Smooth muscle cell (in vitro differentiated cells): ENCODE measurements around the gene TRPT1. TPM values are rescaled to one million over a fixed set of nuclear protein-coding genes. Genes with fewer than 3 reads are reported as not detected.

ENCODE experiments used
- DNase-seq: peaks from one replicate; lab custom pipeline; 2025; ENCODE audit not compliant: unreplicated experiment; lab: John Stamatoyannopoulos, UW
- H2AFZ ChIP-seq: fragments of 200-600 bp; sonication (generic); 2 replicates; pipeline ENCODE4 v1.6.0; 2016; ENCODE audit warnings: antibody characterized with exemption, low read depth, mild to moderate bottlenecking
- H3F3A ChIP-seq: fragments of 200-600 bp; sonication (generic); 2 replicates; pipeline ENCODE4 v1.6.0; 2017; ENCODE audit warnings: antibody characterized with exemption, low read depth
- H3K27ac ChIP-seq: fragments of 200-600 bp; sonication (generic); 2 replicates; pipeline ENCODE4 v1.5.1; 2016; ENCODE audit warnings: low read depth, mild to moderate bottlenecking
- H3K27me3 ChIP-seq: fragments of 200-600 bp; sonication (generic); 2 replicates; pipeline ENCODE4 v1.6.1; 2016; ENCODE audit warnings: low read depth, mild to moderate bottlenecking
- H3K36me3 ChIP-seq: fragments of 200-600 bp; sonication (generic); 2 replicates; pipeline ENCODE4 v1.5.1; 2016; ENCODE audit warnings: low read depth
- H3K4me1 ChIP-seq: fragments of 200-600 bp; sonication (generic); 2 replicates; pipeline ENCODE4 v1.5.1; 2016; ENCODE audit warnings: low read depth
- H3K4me2 ChIP-seq: fragments of 200-600 bp; sonication (generic); 2 replicates; pipeline ENCODE4 v1.6.0; 2016; ENCODE audit warnings: mild to moderate bottlenecking
- H3K4me3 ChIP-seq: fragments of 200-600 bp; sonication (generic); 2 replicates; pipeline ENCODE4 v1.5.1; 2016; ENCODE audit warnings: mild to moderate bottlenecking
- H3K79me2 ChIP-seq: fragments of 200-600 bp; sonication (generic); 2 replicates; pipeline ENCODE4 v1.6.0; 2016; ENCODE audit warnings: low read depth, mild to moderate bottlenecking
- H3K9ac ChIP-seq: fragments of 200-600 bp; sonication (generic); 2 replicates; pipeline ENCODE4 v1.6.0; 2016; ENCODE audit warnings: low read depth
- H3K9me3 ChIP-seq: fragments of 200-600 bp; sonication (generic); replicated peaks from 2 replicates; pipeline ENCODE4 v1.5.1; 2016; ENCODE audit warnings: low read depth
- H4K20me1 ChIP-seq: fragments of 200-600 bp; sonication (generic); 2 replicates; pipeline ENCODE4 v1.6.0; 2016; ENCODE audit warnings: low read depth
- WGBS: methylation state at CpG from one replicate; pipeline ENCODE4 v1.1.7; 2016; ENCODE audit warnings: low lambda C conversion rate; 5-methylcytosine and 5-hydroxymethylcytosine counted together
- polyA plus RNA-seq: library from polyadenylated mRNA; unstranded; fragments of >200 nt; fragmentation: Nextera tagmentation; extraction: Ambion mirVana; gene quantifications from 2 replicates; pipeline ENCODE4 v1.2.1, GENCODE V29; 2016
- total RNA-seq: library from RNA; depleted of rRNA; stranded (reverse); fragments of >200 nt; gene quantifications from 2 replicates; pipeline ENCODE4 v1.2.3, GENCODE V29; 2014
- TF ChIP-seq, protein P1 (sequence below): fragments of 200-600 bp; sonication (generic); IDR thresholded peaks from 2 replicates; pipeline ENCODE4 v1.5.1; 2017; ENCODE audit warnings: borderline replicate concordance, mild to moderate bottlenecking, antibody characterized with exemption; ENCODE audit not compliant: insufficient read depth, poor library complexity, severe bottlenecking

The TRPT1 gene
- total and polyA plus RNA-seq, 2 experiments from 2014 or later, result 52.6 to 65.6 TPM

DNA sequence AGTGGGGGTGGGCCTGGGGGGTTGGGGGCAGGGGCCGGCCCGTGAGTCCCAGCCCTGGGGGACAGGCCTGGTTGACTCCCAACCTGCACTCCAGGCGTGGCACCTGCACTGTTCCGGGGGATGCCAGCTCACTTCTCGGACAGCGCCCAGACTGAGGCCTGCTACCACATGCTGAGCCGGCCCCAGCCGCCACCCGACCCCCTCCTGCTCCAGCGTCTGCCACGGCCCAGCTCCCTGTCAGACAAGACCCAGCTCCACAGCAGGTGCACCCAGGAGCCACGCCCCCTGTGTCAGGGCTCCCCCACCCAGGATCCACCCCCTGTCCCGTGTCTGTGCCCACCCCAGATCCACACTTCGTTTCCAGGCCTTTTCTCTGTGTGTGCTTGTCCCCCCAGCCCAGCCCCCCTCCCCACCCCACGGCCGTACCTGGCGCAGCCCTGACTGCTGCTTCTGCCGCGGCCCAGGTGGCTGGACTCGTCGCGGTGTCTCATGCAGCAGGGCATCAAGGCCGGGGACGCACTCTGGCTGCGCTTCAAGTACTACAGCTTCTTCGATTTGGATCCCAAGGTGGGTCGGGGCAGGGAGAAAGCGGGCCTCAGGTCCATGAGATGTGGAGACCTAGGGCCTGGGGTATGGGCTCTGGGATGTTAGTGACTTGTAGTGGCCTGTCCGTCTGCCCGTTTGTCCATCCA is 14.7 kb downstream of the TRPT1 start:
- 91% methylated on average over 25 of the region's 30 CpGs for WGBS

DNA sequence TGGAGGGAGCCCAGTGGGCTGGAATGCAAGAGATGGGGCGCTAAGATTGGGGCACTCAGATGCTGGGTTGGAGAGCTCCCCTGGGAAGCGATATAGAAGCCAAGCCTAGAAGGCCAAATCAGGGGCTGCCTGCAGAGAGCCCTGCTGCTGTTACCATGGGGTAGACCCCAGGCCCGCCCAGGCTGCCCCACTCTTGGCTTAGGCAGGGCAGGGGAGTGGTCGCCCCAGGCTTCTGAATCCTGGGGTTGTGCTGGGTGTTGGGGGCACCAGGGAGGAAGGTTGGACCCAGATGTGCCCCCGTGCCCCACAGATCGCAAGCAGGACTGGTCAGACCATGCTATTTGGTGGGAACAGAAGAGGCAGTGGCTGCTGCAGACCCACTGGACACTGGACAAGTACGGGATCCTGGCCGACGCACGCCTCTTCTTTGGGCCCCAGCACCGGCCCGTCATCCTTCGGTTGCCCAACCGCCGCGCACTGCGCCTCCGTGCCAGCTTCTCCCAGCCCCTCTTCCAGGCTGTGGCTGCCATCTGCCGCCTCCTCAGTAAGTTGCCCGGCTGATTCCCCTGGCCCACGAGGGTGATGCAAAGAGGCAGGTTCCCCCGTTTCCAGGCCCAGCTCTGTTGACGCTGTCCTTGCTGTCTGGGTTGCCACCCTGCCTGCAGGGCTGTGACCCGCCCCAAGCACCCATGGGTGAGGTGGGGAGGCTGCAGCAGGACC is 15.5 kb downstream of the TRPT1 start:
- H3K4me2 ChIP-seq, result no peak overlapping the region

More for the DNA sequence above, 14.7 kb downstream of the TRPT1 start:
- no peaks in the 10 kb centered on the region for H3K4me1 ChIP-seq
- TF ChIP-seq, protein P1, sequence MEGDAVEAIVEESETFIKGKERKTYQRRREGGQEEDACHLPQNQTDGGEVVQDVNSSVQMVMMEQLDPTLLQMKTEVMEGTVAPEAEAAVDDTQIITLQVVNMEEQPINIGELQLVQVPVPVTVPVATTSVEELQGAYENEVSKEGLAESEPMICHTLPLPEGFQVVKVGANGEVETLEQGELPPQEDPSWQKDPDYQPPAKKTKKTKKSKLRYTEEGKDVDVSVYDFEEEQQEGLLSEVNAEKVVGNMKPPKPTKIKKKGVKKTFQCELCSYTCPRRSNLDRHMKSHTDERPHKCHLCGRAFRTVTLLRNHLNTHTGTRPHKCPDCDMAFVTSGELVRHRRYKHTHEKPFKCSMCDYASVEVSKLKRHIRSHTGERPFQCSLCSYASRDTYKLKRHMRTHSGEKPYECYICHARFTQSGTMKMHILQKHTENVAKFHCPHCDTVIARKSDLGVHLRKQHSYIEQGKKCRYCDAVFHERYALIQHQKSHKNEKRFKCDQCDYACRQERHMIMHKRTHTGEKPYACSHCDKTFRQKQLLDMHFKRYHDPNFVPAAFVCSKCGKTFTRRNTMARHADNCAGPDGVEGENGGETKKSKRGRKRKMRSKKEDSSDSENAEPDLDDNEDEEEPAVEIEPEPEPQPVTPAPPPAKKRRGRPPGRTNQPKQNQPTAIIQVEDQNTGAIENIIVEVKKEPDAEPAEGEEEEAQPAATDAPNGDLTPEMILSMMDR, result no peak
- H2AFZ ChIP-seq, result no peak overlapping the region
- H3K79me2 ChIP-seq, result no peaks in the 10 kb centered on the region
- no peaks in the 10 kb centered on the region for H4K20me1 ChIP-seq
- no peak overlapping the region for H3K9ac ChIP-seq
- no peak for DNase-seq
- H3K4me3 ChIP-seq, result no peak overlapping the region
- H3K36me3 ChIP-seq, result no peaks in the 10 kb centered on the region
- no peaks in the 10 kb centered on the region for H3F3A ChIP-seq
- no peaks in the 10 kb centered on the region for H3K9me3 ChIP-seq
- H3K4me2 ChIP-seq, result no peak overlapping the region
- H3K27me3 ChIP-seq, result no peaks in the 10 kb centered on the region
- no peak overlapping the region for H3K27ac ChIP-seq

DNA sequence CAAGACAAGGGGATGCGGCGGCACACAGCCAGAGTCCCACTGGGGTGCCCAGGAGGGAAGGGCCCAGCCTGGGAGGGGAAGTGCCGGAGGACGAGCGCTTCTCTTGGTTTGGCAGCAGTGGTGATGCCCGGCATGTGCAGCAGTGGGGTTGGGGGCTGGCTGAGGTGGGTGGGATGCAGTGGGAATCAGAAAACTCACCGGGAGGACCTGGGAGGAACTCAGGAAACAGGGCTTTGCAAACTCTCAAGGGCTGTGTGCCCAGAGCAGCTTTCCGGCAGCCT is 16.5 kb downstream of the TRPT1 start:
- TF ChIP-seq, protein P1, result no peak
- no peak overlapping the region for H3K4me3 ChIP-seq
- H3K36me3 ChIP-seq, result no peaks in the 10 kb centered on the region
- no peaks in the 10 kb centered on the region for H3K9me3 ChIP-seq
- H4K20me1 ChIP-seq, result no peaks in the 10 kb centered on the region
- no peak overlapping the region for H2AFZ ChIP-seq
- no peak overlapping the region for H3K4me2 ChIP-seq
- no peaks in the 10 kb centered on the region for H3K4me1 ChIP-seq
- H3K27ac ChIP-seq, result no peak overlapping the region
- H3F3A ChIP-seq, result no peaks in the 10 kb centered on the region
- no peak overlapping the region for H3K9ac ChIP-seq
- no peaks in the 10 kb centered on the region for H3K79me2 ChIP-seq
- no peak for DNase-seq
- WGBS, result 100% methylated on average over 8 of the region's 8 CpGs
- no peaks in the 10 kb centered on the region for H3K27me3 ChIP-seq

More for the DNA sequence above, 15.5 kb downstream of the TRPT1 start:
- DNase-seq, result no peak
- Histone ChIP-seq H3K9me3 (no peaks in the 10 kb centered on the region), H3K9ac (no peak overlapping the region), H3K4me1 (no peaks in the 10 kb centered on the region), H3F3A (no peaks in the 10 kb centered on the region), H2AFZ (no peak overlapping the region), H3K27ac (no peak overlapping the region), H3K79me2 (no peaks in the 10 kb centered on the region), H3K36me3 (no peaks in the 10 kb centered on the region), H3K27me3 (no peaks in the 10 kb centered on the region), H4K20me1 (no peaks in the 10 kb centered on the region), H3K4me3 (no peak overlapping the region)
- TF ChIP-seq, protein P1, result no peak
- 96% methylated on average over 24 of the region's 24 CpGs for WGBS
